Body of pancreas (tissue), 4 donors: ENCODE results near the gene PAPOLB.

Experiments used
- CTCF ChIP-seq, 7 experiments: fragments of 450-650 bp in 4 of 7; fragments of 200-600 bp in 3 of 7; sonication (generic) in 3 of 7; IDR thresholded peaks; one replicate each; pipeline ENCODE4 v1.5.1; 2016 to 2019; ENCODE audit warnings: antibody characterized with exemption in 7 of 7
- POLR2A ChIP-seq, 3 donors: fragments of 450-650 bp; IDR thresholded peaks; one replicate each; pipeline ENCODE4 v1.6.1; 2016; ENCODE audit warnings: antibody characterized with exemption in 3 of 3, mild to moderate bottlenecking in 2 of 3

- TF ChIP-seq CTCF (IDR thresholded peaks at IDR 0.05) (no peak), POLR2A (IDR thresholded peaks at IDR 0.05) (no peak)
Observed at GRCh38 chr7:4825081-4825480, 36.7 kb downstream of the PAPOLB start.
